Loucy (cell line): Measurements from ENCODE around the gene CTNNA2.

Experiments
- EZH2phosphoT487 ChIP-seq: fragments of 200-600 bp; IDR thresholded peaks from 2 replicates; pipeline ENCODE4 v1.6.1; 2018; ENCODE audit warnings: antibody characterized with exemption, mild to moderate bottlenecking, moderate library complexity, borderline replicate concordance
- TF ChIP-seq, protein P1 (sequence below): fragments of 200-600 bp; sonication (generic); conservative IDR thresholded peaks from 2 replicates; pipeline ENCODE4 v1.5.1; 2014; ENCODE audit warnings: mild to moderate bottlenecking, antibody characterized with exemption, low read length

DNA sequence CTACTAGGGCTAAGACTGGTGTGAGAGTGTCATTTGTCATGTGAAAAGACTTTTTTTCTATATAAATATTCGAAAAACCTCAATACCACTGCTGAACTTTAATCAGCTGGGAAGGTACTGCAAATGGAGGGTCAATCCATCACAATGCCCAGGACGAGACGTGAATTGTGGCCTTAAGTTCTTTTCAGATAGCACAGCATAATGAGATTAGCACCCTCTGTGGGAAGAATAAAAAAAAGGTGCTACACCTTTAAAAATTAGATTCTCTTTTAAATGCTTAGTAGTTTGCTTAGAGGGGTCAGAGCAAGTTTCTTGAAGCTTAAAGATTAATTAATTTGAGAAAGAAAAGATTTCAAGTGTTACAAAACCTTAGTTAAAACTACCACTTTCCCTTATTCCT, 786.1 kb downstream of the CTNNA2 start:
- TF ChIP-seq, protein P1, sequence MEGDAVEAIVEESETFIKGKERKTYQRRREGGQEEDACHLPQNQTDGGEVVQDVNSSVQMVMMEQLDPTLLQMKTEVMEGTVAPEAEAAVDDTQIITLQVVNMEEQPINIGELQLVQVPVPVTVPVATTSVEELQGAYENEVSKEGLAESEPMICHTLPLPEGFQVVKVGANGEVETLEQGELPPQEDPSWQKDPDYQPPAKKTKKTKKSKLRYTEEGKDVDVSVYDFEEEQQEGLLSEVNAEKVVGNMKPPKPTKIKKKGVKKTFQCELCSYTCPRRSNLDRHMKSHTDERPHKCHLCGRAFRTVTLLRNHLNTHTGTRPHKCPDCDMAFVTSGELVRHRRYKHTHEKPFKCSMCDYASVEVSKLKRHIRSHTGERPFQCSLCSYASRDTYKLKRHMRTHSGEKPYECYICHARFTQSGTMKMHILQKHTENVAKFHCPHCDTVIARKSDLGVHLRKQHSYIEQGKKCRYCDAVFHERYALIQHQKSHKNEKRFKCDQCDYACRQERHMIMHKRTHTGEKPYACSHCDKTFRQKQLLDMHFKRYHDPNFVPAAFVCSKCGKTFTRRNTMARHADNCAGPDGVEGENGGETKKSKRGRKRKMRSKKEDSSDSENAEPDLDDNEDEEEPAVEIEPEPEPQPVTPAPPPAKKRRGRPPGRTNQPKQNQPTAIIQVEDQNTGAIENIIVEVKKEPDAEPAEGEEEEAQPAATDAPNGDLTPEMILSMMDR = no peak
- TF ChIP-seq EZH2phosphoT487 = no peak
